NK-92 (cell line): ENCODE results near the gene DOK7.

Experiments used
- DNase-seq: peaks from one replicate; lab custom pipeline; 2025; ENCODE audit not compliant: unreplicated experiment; lab: John Stamatoyannopoulos, UW

DOK7 gene, protein sequence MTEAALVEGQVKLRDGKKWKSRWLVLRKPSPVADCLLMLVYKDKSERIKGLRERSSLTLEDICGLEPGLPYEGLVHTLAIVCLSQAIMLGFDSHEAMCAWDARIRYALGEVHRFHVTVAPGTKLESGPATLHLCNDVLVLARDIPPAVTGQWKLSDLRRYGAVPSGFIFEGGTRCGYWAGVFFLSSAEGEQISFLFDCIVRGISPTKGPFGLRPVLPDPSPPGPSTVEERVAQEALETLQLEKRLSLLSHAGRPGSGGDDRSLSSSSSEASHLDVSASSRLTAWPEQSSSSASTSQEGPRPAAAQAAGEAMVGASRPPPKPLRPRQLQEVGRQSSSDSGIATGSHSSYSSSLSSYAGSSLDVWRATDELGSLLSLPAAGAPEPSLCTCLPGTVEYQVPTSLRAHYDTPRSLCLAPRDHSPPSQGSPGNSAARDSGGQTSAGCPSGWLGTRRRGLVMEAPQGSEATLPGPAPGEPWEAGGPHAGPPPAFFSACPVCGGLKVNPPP

DNA sequence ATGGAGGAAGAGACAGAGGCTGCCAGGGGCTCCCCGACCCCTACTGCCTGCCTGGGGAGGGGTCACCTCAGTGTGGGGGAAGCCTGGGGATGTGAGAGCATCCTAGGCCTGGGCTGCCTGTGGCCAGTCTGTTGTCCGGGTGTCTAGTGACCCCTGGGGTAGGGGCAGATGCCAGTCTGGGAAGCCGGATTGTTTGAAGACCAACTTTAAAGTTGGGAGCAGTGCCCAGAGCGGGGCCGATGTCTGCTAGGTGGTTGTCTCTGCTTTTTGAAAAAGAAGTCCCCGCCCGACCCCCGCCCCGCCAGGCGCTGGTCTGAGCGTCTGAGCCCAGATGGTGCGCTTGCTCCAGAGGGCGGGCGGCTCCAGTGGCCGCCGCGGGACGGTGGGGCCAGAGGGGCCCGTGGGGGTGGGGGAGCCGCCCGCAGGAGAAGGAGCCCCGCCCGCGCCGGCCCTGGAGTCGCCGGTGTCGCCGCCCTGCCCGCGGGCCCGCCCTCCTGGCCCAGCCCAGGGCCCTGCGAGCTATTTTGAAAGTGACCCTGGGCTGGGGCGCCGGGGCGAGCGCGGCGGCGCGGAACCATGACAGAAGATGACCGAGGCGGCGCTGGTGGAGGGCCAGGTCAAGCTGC lies at the start of gene DOK7:
TSS of gene DOK7 (plus strand) at position 517 of the 626 bp plus-strand sequence. CDS start at position 587, 70 bp downstream.
- no peak for DNase-seq

DNA sequence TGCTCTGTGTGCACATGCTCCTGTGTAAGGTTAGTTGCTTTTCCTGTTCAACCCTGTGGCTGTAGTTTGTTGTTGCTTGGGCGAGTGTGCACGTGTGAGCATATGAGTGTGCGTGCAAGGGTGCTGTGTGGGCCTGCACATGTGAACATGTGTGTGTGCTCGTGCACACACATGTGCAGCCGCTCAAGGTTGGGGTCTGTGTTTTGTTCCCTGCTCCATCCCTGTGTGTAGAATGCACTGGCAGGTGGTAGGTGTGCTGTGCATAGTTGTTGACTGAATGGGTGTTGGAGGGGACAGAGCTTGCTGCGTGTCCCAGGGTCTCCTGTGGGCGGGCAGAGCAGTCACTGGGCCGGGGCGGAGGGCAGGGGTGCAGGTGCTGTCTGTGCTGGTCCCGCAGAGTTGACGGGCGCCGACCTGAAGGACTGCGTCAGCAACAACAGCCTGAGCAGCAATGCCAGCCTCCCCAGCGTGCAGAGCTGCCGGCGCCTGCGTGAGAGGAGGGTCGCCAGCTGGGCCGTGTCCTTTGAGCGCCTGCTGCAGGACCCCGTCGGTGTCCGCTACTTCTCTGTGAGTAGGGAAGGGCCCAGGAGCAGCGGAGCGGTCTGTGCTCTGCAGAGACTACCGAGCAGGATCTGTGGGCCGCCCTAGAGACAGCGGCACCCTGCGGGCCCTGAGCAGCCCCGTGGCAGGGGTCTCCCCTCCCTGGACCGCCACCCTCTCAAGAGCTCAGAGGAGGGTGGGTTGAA lies 49.3 kb upstream of the DOK7 start:
- no peak for DNase-seq

DNA sequence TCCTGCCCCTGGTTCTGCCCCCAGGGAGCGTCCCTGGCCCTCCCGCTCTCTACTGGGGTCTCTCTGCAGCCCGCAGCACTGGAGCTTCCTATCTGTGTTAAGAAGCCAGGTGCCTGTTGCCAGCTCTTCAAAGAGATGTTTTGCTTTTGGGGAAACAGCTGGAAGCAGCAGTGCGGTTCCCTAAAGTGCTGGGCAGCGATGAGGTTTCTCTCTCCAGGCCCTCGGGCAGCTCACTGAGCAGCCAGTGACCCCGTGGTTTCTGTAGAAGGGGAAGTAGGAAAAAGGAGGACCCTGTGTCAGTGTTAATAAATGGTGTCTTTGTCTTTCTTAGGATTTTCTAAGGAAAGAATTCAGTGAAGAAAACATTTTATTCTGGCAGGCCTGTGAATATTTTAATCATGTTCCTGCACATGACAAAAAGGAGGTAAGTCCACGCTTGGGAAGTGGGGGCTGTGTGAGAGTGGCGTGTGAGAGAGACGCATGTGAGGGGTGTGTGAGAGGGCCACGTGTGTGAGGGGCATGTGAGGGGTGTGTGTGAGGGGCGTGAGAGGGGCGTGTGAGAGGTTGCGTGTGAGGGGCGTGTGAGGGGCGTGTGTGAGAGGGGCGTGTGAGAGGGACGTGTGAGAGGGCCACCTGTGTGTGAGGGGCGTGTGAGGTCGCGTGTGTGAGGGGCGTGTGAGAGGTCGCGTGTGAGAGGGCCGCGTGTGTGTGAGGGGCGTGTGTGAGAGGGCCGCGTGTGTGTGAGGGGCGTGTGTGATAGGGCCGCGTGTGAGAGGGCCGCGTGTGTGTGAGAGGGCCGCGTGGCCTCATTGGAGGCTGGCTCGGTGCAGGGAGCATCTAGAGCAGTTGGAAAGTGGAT lies 48.5 kb upstream of the DOK7 start:
- DNase-seq: no peak

DNA sequence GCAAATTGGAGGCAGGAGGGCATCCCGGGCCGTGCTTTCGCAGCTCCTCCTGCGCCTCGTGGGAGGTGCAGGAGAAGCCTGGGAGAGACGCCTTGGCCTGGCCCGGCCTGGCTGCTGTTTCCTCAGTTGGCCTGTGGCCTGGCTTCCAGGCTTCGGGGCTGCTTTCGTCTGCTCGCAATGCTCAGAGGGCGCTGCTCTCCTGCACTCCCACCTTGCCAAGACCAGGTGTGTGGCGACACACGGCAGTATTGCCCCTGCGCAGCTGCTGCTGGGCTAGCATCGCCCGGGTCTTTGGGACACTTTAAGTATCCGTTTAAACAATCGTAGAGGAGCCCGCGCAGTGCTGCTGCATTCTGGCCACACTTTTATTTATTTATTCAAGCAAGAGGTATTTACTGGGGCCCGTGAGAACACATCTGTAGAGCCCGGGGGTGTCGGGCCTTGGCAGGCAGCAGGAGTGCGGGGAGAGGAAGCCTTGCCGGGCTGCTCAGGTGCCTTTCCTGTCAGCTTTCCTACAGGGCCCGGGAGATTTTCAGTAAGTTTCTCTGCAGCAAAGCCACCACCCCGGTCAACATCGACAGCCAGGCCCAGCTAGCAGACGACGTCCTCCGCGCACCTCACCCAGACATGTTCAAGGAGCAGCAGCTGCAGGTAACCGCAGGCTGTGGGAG lies 47.5 kb upstream of the DOK7 start:
- no peak for DNase-seq

DNA sequence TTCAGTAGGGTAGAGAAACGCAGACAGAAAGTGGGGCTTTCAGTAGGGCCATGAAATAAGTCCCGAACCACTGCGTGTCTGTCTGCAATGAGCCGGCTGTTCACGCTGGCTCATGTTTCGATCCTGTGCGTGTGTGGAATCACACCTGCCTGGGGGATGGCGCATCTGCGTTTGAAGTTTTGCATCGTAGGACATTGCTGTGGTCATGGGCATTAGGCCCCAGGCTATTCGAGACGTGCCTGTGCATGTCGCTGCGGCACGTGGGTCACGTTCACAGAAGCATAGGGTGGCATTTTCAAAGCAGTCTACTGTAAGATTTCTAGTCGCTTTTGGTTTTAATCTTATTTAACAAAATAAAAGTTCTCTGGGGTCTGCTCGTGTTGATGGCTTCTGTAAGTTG lies 46.8 kb upstream of the DOK7 start:
- no peak for DNase-seq

DNA sequence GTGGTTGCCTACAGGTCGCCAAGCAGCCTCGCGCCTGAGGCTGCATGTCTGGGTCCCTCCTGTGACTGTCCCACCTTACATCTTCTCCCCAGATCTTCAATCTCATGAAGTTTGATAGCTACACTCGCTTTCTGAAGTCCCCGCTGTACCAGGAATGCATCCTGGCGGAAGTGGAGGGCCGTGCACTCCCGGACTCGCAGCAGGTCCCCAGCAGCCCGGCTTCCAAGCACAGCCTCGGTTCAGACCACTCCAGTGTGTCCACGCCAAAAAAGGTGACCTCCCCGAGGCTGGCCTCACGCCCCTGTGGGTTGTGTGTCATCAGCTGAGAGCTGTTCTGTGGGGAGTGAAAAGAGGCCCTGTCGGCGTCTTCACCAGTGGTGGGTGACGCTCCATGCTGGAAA lies 46.3 kb upstream of the DOK7 start:
- DNase-seq: no peak

DNA sequence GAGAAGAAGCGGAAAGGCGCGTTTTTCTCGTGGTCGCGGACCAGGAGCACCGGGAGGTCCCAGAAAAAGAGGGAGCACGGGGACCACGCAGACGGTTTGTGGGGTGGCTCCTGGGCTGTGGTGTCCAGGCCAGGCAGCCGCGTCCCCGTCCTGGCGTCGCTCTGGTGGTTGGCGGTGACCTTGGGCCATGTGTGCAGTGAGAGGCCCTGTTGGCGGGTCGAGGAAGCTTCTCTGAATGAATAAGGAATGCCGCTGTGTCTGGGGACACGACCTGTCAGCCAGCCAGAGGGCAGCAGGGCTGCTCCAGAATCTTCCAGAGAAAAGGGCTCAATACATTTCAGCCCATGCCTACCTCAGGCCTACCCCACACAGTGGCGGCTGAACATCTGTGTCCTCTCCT lies 45.7 kb upstream of the DOK7 start:
- DNase-seq: no peak

DNA sequence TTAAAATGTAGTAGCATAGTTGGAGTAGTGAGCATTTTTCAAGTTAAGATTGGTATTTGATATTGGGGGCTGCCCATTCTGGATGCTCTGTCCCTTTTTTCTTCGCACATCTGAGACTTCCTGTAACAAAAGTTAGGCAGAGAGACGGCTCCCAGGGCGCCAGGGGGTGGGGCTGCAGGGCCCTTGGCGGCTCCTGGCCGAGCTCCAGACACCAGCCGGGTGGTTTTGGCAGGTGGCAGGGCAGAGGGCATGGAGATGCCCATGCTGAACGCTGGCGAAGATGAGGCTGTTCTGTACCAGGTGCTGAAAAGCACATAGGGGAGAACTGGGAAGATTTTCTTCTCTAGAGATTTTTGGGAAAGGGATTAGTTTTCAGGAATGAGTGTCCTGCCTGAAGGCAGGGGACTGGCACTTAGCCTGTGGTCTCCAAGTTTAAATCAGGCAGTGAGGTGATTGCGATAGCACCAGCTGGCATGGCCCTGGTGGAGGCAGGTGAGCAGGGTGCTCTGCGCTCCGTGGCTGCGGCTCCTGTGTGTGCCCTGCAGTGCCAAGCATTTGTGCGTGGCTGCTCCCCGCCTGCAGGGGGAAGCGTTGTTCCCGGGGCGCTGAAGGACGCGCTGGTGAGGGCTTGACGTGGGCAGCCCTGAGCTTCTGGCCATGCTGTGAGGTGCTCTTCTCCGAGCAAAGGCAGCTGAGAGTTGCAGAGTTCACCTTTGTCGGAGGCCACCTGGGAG lies 44.9 kb upstream of the DOK7 start:
- DNase-seq: no peak

DNA sequence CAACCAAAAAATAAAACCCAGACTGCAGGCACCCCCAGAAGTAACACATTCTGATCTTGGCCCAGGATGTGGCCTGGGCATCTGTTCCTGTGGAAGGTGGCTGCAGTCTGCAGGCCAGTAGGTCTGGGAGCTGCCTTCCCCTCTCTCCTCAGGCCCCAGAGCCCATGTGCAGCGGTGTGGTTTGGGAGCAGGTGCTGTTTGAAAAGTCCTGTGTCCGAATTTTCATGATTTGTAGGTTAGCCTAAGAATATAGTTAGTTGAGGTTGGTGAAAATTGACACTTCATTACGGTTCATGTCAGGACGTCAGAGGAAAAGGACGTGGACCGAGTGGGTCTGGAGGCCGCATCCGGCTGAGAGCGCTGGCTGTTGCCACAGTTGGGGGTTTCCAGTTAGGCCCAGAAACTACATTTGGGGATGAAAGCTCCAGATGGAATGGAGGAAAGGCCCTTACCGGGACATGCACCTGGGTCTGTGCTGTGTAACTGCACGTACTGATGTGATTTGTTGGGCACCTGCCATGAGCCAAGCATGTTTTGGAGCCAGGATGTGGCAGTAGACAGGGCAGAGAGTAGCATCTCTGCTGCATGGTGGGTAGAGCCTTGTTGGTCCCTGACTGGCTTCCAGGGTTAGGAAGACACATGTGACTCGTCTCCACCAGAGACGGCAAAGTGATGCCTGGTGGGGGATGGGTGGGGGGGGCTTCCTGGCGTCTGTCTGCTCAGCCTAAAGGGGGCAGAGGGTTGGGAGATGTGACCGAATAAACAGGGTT lies 43.1 kb upstream of the DOK7 start:
- no peak for DNase-seq

DNA sequence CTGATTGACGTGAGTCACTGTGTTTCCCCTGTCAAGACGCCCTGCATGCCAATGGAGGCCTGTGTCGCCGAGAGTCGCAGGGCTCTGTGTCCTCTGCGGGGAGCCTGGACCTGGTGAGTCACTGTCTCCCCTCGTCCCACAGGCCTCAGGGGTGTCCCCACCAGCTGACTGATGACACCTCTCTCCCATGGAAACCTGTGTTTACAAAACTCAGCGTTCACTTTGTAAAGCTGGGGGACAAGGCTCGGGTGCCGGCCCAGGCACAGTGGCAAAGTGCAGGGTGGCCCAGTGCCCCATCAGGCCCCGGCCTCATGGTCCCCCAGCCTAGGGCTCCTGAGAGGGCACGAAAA lies 42.5 kb upstream of the DOK7 start:
- no peak for DNase-seq

DNA sequence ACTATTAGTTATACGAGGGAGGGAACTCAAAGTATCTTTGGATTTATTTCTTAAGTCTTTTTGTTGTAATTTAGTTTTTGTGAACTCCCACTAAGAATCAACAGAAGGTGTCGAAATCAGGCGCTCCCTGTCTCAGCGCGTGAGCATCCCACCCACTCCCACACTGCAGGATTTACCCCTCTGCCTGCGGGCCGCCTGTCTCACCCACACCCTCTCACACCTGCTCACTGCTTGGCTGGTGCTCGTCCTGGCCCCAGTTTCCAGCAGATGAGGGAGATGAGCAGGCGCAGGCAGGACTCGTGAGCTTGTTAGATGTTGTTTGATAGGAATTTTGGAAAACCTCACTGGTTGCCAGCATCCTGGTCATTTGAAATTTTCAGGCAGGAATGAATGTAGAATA lies 42.1 kb upstream of the DOK7 start:
- no peak for DNase-seq

DNA sequence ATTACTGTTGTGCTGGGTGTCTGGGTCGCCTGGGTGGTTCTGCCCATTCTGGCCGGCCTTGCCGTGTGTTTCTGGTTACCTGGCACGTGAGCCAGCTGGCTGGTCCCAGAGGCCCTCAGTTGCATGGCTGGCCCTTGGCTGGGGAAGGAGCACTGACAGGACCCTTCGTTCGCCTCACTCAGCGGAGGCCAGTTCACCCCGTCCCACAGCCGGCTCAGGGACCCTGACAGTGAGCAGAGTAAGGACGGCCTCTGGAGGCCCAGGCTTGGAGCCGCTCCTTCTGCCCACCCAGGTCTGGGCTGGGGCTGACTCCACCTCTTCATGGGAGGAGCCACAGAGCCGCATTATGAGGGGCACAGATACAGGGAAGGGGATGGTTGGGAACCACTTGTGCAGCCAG lies 41.6 kb upstream of the DOK7 start:
- no peak for DNase-seq

DNA sequence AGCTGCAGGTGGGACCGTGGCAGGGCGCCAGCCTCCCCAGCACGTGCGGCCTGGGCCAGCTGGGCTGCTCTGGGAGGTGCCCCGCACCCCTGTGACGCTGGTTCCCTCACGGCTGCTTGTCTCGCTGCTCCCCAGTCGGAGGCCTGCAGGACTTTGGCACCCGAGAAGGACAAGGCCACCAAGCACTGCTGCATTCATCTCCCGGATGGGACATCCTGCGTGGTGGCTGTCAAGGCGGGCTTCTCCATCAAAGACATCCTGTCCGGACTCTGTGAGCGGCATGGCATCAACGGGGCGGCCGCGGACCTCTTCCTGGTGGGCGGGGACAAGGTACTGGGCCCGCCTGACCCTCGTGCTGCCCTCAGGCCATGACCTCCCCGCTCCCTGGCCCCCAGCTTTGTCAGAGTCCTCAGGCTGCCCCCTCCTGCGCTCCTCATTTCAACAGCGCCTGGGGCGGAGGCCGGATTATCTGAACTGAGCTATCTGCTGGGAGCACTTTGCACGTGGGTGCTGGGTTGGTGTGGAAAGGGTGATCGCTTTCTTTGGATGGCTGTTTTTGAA lies 40.8 kb upstream of the DOK7 start:
- DNase-seq: no peak

DNA sequence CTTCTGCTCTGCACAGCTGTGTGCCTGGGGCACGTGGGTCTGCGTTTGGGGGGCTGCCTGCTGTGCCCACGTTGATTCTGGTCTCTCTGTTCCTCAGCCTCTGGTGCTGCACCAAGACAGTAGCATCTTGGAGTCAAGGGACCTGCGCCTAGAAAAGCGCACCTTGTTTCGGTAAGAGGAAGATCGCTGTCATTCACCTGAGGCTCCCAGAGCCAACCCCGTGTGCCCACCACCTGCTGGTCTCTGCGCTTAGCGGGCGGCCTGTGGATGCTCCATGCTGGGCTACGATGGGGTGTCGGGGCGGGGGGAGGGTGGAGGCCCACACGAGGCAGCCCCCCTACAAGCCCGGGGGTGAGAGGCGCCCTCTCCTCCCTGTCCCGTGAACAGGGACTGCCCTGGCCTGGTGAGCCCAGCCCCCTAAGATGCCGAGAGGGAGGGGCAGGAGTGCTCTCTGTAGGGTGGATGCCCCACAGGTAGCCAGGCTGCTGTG lies 40.3 kb upstream of the DOK7 start:
- DNase-seq: no peak

DNA sequence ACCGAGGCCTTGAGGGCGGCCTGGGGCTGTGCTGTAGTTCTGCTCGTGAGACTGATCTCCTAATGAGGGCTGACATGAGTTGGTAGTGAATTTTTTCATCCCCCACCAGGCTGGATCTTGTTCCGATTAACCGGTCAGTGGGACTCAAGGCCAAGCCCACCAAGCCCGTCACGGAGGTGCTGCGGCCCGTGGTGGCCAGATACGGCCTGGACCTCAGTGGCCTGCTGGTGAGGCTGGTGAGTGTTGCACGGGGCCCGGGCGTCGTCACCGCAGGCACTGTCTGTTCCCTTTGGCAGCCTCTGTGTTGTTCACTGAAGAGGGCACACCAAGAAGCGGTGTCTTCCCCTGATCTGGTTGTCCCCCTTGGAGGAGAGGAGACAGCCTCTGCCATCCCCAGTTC lies 39.7 kb upstream of the DOK7 start:
- no peak for DNase-seq

DNA sequence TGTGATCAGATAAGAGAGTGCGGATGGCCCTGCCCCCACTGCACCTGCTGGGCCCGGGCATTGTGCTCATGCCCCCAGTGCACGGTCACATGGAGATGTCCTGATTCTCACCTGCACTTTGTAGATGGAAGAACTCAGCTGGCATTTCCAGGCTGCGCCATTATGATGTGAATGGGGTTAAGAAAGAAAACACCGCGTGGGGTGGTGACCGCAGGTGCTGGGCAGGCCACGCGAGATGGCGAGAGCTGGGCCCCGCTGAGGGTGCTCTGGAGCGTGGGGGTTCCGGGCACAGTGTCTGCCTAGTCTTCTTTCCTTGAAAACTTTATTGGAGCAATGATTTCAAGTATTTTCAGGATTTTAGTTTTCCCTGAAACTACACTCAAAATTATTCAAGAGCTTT lies 39.2 kb upstream of the DOK7 start:
- no peak for DNase-seq

DNA sequence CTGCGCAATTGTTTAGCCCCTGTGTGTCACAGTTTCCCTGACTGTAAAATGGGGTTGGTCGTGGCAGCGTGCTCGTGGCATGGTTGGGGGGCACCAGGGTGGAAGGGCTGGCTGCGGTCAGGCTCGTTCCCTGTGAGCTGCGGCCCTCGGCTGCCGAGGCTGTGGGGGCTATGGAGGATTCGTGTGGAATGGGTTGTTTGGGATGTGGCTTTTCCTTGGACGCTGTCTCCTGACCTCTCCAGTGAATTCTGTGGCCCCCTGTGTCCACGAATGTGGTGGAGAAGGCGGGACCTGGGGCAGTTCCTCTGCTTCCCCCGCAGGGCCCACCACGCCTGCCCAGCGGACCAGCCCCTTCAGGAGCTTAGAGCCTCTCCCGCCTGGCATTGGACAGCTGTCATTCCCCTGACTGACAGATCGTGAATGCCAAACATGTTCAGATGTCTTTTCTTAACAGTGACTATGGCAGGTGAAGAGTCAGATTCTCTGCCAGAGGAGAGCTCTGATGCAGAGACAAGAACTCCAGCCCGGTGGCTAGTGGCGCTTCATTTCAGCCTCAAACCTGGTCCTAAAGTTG lies 38.5 kb upstream of the DOK7 start:
- no peak for DNase-seq

DNA sequence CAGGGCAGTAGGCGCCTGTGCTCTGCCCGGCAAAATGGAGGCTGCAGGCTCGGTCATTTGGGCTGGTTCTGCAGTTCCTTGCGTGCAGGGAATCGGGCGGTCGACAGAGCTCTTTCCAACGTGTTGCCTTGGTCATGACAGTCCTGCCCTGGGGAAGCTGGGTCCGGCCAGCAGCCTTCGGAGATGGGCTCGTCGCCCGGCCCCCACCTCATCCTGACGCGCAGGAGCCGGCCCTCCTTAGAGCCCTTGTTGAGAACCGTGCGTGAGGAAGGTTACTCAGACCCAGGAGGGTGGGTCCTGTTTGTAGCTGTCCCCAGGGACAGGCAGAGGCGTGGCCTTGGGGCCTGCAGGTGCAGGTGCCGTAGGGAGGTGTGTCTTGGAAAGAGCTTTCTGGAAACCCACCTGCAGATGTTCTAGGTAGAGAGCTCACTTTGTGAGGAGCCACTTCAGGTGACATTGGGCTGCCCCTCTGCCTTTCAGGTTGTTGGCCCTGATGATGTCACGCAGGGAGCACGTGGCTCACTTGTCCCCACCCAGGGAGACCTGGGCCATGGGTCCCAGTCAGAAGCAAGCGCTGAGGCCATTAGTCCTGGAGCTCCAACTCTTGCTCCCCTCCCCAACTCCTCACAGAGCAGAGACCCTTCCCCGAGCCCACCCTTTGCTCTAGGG lies 36.5 kb upstream of the DOK7 start:
- DNase-seq: no peak
